GM12892 (cell line): ENCODE measurements around the gene PGBD2.
A peak's percentile ranks its signal among the peaks of the same experiment; 100 is the strongest.
"Not testable (repeated sequence)": the region's sequence is repeated elsewhere in the genome, so short reads cannot be mapped to it uniquely, and the experiment has no call there.

Experiments used
- DNase-seq: peaks from one replicate; pipeline ENCODE4 v3.0.0; 2011; ENCODE audit not compliant: insufficient read length
- FAIRE-seq: peaks from 2 replicates; lab custom pipeline; 2011; peaks lifted over from hg19 to GRCh38; lab: Jason Lieb, UNC
- POLR2A ChIP-seq: IDR thresholded peaks from 2 replicates; pipeline ENCODE4 v1.6.1; 2011; ENCODE audit warnings: low read depth, low read length, control low read depth
- POLR2AphosphoS5 ChIP-seq: IDR thresholded peaks from 2 replicates; pipeline ENCODE4 v1.6.1; 2011; ENCODE audit warnings: low read depth, low read length, control low read depth
- TAF1 ChIP-seq: IDR thresholded peaks from 2 replicates; pipeline ENCODE4 v1.6.1; 2011; ENCODE audit warnings: low read depth, mild to moderate bottlenecking, control low read depth, low read length, borderline replicate concordance

The PGBD2 gene

DNA sequence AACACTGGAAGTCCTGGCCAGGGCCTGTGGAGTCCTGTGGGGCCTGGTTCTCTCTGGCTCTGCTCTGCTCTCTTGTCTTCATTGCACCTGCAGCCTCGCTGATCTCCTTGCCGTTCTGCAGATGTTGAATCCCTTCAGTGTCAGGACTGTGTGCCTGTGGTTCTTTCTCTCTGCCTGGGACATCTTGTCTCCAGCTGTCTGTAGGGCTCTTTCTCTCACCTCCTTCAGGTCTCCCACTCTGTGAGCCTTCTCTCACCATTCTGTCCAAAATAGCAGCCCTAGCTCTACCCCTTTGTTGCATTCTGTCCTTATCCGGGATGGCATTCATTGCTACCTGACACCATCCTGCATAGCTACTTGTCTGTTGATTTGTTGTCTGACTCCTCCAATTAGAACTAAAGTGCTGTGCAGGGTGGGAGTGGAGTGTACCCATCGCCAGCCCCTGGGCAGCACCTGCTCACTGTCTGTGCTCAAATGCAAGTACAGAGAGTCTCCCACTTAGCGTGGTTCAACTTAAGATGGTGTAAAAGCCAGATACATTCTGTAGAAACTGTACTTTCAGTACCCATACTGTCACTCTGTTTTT, 8.9 kb downstream of the PGBD2 start:
- FAIRE-seq: no peak
- TF ChIP-seq POLR2A: no peak
- TF ChIP-seq POLR2AphosphoS5: no peak
- TF ChIP-seq TAF1: no peak
- no peak for DNase-seq

DNA sequence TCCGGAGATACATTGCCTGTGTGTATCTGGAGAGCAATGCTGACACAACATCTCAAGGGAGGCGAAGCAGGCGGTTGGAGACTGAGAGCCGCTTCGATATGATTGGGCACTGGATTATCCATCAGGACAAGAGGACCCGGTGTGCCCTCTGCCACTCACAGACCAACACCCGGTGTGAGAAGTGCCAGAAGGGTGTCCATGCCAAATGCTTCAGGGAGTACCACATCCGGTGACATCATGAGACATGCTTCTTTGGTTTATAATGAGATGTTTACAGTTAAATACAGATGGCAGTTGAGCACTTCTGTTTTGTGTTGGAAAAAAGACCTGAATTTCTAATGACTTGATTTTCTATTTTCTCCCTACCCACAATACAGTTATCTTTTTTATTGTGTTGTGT, 12.1 kb downstream of the PGBD2 start:
- no peak for FAIRE-seq
- TF ChIP-seq TAF1 (no peak), POLR2A (no peak), POLR2AphosphoS5 (no peak)
- DNase-seq: no peak

DNA sequence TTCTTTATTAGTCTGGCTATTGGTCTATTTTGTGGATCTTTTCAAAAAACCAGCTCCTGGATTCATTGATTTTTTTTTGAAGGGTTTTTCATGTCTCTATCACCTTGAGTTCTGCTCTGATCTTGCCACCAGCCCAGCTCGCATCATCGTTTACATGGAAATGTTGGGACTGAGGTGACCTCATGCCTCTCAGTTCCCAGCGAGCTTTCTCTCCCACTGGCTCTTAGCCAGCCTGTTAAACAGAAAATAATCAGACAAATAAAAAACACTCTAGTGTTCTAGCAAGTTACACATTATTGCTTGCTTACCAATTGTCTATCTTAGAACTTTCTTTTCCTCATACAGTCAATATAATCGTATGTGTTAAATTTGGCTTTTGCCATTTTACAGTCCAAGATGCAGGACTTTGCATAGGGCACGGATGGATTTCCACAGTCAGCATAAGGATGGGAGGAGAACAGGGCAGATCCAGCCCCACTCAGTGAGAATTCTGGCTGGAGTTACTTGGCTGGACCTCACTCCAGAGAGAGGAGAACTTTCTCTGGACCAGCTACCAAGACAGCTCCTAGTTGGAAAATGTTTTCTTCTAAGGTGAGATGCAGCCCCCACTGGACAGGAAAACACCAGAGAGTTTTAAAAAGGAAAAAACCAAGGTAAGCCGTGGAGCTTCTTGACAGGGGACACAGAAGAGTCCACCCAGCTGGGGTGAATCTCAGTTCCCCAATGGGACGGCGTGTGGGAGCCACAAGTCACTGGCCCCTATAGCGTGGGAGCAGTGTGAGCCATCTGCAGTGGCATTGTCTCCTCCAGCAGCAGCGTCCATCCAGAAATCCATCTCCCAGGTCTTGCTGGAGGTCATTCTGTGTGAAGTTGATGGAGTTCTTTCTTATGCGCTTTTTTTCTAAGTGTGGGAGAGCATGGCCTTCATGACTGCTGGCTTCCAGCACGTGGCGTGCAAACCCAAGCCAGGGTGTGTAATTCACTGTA, 17.6 kb downstream of the PGBD2 start:
- no peak for FAIRE-seq
- no peak for DNase-seq
- no peak for TF ChIP-seq POLR2AphosphoS5
- TF ChIP-seq POLR2A: no peak
- TF ChIP-seq TAF1: no peak

- DNase-seq (peak; percentile 25), FAIRE-seq (peak; percentile 17)
- TF ChIP-seq TAF1: no peak
- no peak for TF ChIP-seq POLR2AphosphoS5
- TF ChIP-seq POLR2A: no peak
Observed at GRCh38 chr1:248924696-248925532, 18.9 kb downstream of the PGBD2 start.

DNA sequence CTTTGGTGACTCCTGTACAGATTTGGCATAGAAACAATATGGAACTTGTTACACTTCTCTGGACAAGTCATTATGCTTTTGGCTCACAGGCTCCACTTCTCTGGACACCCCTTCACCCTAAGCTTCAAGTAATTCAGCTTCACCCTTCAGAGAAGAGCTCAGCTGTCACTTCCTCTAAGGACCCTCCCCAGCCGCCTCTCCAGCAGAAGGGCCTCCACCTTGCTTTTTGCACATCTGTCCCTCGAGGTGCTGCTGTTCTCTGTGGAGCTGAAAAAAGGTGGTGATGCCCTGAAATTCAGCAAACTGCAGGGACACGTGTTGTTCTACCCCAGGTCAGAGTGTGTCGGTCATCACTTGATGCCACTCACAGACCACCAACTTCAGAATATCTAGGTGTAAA, 19.8 kb downstream of the PGBD2 start:
- not testable (repeated sequence) for FAIRE-seq

DNA sequence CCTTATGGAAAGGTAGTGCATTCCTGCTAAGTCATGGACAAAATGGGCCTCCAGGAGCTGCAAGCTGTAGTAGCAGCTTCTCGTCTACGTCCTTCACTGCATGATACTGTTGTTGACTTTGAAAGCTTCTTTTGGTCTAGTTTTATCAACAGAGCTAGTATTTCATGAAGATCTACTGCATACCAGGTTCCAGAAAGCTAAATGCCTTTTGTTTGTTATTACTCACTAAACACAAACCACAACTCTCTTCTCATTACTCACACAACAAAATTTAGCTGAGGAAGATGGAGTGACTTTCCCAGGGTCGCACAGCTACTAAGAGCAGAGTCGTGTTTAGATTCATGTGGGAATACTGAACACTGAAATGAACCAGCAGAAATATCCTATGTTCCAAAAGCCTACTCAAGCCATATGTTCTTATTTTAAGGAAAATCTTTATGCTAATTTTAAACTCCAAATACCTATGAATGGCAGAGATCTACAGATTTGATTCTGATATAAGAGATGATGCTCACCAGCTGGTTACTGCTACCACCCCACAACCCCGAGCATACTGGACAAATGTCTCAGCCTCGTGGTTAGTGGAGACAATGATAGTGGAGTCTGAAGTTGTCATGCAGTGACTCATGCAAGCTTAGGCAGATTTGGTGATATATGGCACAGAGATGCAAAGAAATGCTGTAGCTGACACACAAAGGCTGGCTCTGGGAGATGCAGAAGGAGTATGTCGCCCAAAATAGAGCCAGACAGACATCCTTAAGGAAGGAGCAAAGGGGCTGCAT, 20.6 kb downstream of the PGBD2 start:
- DNase-seq (no peak), FAIRE-seq (no peak)
- TF ChIP-seq POLR2A: no peak
- TF ChIP-seq POLR2AphosphoS5: no peak
- no peak for TF ChIP-seq TAF1

More for the DNA sequence above, 19.8 kb downstream of the PGBD2 start:
- DNase-seq: not testable (repeated sequence)

GRCh38 chr1:248927283-248927682, 21.2 kb downstream of the PGBD2 start:
- FAIRE-seq, DNase-seq: not testable (repeated sequence)

DNA sequence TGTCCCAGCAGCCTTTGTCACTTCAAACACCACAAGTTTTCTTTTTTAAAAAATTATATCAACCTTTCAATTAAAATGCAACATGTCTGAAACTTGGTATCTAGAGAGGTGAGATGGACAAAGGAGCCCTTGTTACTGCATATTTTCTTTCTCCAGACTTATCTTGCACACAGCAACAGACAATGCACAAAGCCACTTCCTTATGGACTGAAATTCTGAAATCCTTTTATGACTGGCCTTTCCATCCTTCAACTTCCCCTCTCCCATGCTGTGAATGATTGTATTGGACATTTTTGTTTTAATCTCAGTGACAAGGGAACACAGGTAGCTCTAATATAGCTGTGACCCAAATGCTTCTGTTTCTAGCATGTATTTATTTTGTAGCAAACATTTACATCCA, 22.1 kb downstream of the PGBD2 start:
- not testable (repeated sequence) for FAIRE-seq

GRCh38 chr1:248930037-248930436, 24.0 kb downstream of the PGBD2 start:
- DNase-seq, FAIRE-seq: not testable (repeated sequence)

More for the DNA sequence above, 22.1 kb downstream of the PGBD2 start:
- DNase-seq: not testable (repeated sequence)

DNA sequence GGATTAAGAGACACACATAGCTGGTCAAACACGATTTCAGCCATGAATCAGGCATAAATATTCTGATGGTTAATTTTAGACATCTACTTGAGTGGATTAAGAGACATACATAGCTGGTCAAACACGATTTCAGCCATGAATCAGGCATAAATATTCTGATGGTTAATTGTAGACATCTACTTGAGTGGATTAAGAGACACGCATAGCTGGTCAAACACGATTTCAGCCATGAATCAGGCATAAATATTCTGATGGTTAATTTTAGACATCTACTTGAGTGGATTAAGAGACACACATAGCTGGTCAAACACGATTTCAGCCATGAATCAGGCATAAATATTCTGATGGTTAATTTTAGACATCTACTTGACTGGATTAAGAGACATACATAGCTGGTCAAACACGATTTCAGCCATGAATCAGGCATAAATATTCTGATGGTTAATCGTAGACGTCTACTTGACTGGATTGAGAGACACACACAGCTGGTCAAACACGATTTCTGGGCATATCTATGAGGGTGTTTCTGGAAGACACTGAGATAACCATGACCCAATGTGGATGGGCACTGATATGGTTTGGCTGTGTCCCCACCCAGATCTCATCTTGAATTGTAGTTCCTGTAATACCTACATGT, 32.3 kb downstream of the PGBD2 start:
- not testable (repeated sequence) for DNase-seq, FAIRE-seq

- FAIRE-seq, DNase-seq: not testable (repeated sequence)
Observed at GRCh38 chr1:248944134-248944999, 38.3 kb downstream of the PGBD2 start.

DNA sequence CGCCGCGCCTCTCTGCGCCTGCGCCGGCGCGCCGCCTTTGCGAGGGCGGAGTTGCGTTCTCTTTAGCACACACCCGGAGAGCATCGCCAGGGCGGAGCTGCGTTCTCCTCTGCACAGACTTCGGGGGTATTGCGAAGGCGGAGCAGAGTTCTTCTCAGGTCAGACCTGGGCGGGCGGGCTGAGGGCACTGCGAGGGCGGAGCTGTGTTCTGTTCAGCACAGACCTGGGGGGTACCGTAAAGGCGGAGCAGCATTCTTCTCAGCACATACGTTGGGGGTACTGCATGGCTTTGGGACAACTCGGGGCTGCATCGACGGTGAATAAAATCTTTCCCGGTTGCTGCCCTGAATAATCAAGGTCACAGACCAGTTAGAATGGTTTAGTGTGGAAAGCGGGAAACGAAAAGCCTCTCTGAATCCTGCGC, 39.0 kb downstream of the PGBD2 start:
- DNase-seq, FAIRE-seq: not testable (repeated sequence)

- peak; percentile 70 for FAIRE-seq
- not testable (repeated sequence) for DNase-seq
Observed at GRCh38 chr1:248945453-248945852, 39.4 kb downstream of the PGBD2 start.

DNA sequence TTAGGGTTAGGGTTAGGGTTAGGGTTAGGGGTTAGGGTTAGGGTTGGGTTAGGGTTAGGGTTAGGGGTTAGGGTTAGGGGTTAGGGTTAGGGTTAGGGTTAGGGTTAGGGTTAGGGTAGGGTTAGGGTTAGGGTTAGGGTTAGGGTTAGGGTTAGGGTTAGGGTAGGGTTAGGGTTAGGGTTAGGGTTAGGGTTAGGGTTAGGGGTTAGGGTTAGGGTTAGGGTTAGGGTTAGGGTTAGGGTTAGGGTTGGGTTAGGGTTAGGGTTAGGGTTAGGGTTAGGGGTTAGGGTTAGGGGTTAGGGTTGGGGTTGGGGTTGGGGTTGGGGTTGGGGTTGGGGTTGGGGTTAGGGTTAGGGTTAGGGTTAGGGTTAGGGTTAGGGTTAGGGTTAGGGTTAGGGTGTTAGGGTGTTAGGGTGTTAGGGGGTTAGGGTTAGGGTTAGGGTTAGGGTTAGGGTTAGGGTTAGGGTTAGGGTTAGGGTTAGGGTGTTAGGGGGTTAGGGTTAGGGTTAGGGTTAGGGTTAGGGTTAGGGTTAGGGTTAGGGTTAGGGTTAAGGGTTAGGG, 39.9 kb downstream of the PGBD2 start:
- DNase-seq, FAIRE-seq: not testable (repeated sequence)
